Hepatocyte (in vitro differentiated cells): ENCODE data around the gene TP73. TPM values are rescaled to one million over a fixed set of nuclear protein-coding genes. Genes with fewer than 3 reads are reported as not detected.

Experiments
- DNase-seq: peaks from one replicate; pipeline ENCODE4 v3.0.0-alpha.2; 2016; ENCODE audit warnings: low spot score
- H2AFZ ChIP-seq: fragments of 200-600 bp; sonication (generic); 2 replicates; pipeline ENCODE4 v1.6.0; 2016; ENCODE audit warnings: antibody characterized with exemption, mild to moderate bottlenecking
- H3K27ac ChIP-seq: fragments of 200-600 bp; sonication (generic); 2 replicates; pipeline ENCODE4 v1.5.1; 2016; ENCODE audit warnings: mild to moderate bottlenecking
- H3K27me3 ChIP-seq: fragments of 200-600 bp; sonication (generic); 2 replicates; pipeline ENCODE4 v1.6.1; 2016
- H3K36me3 ChIP-seq: fragments of 200-600 bp; sonication (generic); replicated peaks from 2 replicates; pipeline ENCODE4 v1.5.1; 2016; ENCODE audit warnings: low read depth; ENCODE audit not compliant: insufficient read depth
- H3K4me1 ChIP-seq: fragments of 200-600 bp; sonication (generic); 2 replicates; pipeline ENCODE4 v1.5.1; 2016; ENCODE audit warnings: mild to moderate bottlenecking, moderate library complexity; ENCODE audit not compliant: insufficient read depth
- H3K4me2 ChIP-seq: fragments of 200-600 bp; sonication (generic); 2 replicates; pipeline ENCODE4 v1.6.0; 2016
- H3K4me3 ChIP-seq: fragments of 200-600 bp; sonication (generic); 2 replicates; pipeline ENCODE4 v1.5.1; 2016; ENCODE audit warnings: mild to moderate bottlenecking
- H3K79me2 ChIP-seq: fragments of 200-600 bp; sonication (generic); 2 replicates; pipeline ENCODE4 v1.6.0; 2017; ENCODE audit warnings: mild to moderate bottlenecking
- H3K9me2 ChIP-seq: fragments of 200-600 bp; sonication (generic); replicated peaks from 2 replicates; pipeline ENCODE4 v1.6.0; 2017; ENCODE audit warnings: mild to moderate bottlenecking; ENCODE audit not compliant: insufficient read depth
- H3K9me3 ChIP-seq: fragments of 200-600 bp; sonication (generic); 2 replicates; pipeline ENCODE4 v1.5.1; 2016; ENCODE audit warnings: low read depth, mild to moderate bottlenecking
- H4K20me1 ChIP-seq: fragments of 200-600 bp; sonication (generic); 2 replicates; pipeline ENCODE4 v1.6.0; 2016; ENCODE audit warnings: mild to moderate bottlenecking; ENCODE audit not compliant: insufficient read depth, poor library complexity, severe bottlenecking
- EZH2 ChIP-seq: fragments of 200-600 bp; sonication (generic); IDR thresholded peaks from 2 replicates; pipeline ENCODE4 v1.6.1; 2016; ENCODE audit warnings: antibody characterized with exemption, mild to moderate bottlenecking, borderline replicate concordance
- EZH2phosphoT487 ChIP-seq: fragments of 200-600 bp; sonication (generic); IDR thresholded peaks from one replicate; pipeline ENCODE4 v1.6.1; 2018; ENCODE audit warnings: antibody characterized with exemption, mild to moderate bottlenecking, low read depth, moderate library complexity; ENCODE audit not compliant: unreplicated experiment, severe bottlenecking
- WGBS: methylation state at CpG from one replicate; pipeline ENCODE4 v1.1.6; 2016; ENCODE audit warnings: low lambda C conversion rate; ENCODE audit errors: missing lambda C conversion rate; 5-methylcytosine and 5-hydroxymethylcytosine counted together
- polyA plus RNA-seq: library from polyadenylated mRNA; unstranded; fragments of >200 nt; fragmentation: Nextera tagmentation; extraction: Ambion mirVana; gene quantifications from 2 replicates; pipeline ENCODE4 v1.2.1, GENCODE V29; 2016
- total RNA-seq: library from RNA; depleted of rRNA; stranded (reverse); fragments of >200 nt; gene quantifications from 2 replicates; pipeline ENCODE4 v1.2.3, GENCODE V29; 2014
- TF ChIP-seq, protein P1 (sequence below): fragments of 200-600 bp; sonication (generic); IDR thresholded peaks from 2 replicates; pipeline ENCODE4 v1.5.1; 2016; ENCODE audit warnings: antibody characterized with exemption, mild to moderate bottlenecking; ENCODE audit not compliant: poor library complexity

The TP73 gene
- total and polyA plus RNA-seq, 2 experiments from 2014 or later, result 0.27 to 0.47 TPM

DNA sequence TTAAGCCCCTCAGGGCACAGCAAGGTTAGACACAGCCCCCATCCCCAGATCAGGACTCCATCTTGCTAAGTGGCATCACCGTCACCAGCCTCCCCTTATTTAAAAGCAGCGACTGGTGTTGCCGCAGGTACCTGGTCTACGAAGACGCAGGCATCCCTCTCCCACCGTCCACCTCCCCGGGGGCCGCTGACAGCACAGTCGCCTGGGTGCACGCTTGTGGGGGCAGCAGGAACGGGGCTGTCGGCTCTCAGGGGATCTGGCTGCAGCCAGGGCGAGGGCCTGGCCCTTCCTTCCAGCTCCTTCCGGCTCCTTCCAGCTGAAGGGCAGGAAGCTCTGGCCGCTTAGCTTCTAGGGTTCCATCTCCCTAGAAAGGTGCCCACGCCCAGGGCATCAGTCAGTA is 82.3 kb downstream of the TP73 start:
- 98% methylated on average over 16 of the region's 16 CpGs for WGBS

GRCh38 chr1:3735027-3735681 is 82.8 kb downstream of the TP73 start:
- TF ChIP-seq EZH2phosphoT487 (no peak), EZH2 (no peak)
- TF ChIP-seq, protein P1, sequence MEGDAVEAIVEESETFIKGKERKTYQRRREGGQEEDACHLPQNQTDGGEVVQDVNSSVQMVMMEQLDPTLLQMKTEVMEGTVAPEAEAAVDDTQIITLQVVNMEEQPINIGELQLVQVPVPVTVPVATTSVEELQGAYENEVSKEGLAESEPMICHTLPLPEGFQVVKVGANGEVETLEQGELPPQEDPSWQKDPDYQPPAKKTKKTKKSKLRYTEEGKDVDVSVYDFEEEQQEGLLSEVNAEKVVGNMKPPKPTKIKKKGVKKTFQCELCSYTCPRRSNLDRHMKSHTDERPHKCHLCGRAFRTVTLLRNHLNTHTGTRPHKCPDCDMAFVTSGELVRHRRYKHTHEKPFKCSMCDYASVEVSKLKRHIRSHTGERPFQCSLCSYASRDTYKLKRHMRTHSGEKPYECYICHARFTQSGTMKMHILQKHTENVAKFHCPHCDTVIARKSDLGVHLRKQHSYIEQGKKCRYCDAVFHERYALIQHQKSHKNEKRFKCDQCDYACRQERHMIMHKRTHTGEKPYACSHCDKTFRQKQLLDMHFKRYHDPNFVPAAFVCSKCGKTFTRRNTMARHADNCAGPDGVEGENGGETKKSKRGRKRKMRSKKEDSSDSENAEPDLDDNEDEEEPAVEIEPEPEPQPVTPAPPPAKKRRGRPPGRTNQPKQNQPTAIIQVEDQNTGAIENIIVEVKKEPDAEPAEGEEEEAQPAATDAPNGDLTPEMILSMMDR, result no peak
- H3K27ac ChIP-seq, result no peak overlapping the region
- H3K79me2 ChIP-seq, result no peaks in the 10 kb centered on the region
- H2AFZ ChIP-seq, result no peak overlapping the region
- DNase-seq, result no peak
- no peaks in the 10 kb centered on the region for H3K9me2 ChIP-seq
- H4K20me1 ChIP-seq, result no peaks in the 10 kb centered on the region
- no peaks in the 10 kb centered on the region for H3K36me3 ChIP-seq
- no peaks in the 10 kb centered on the region for H3K9me3 ChIP-seq
- no peak overlapping the region for H3K4me3 ChIP-seq
- no peaks in the 10 kb centered on the region for H3K27me3 ChIP-seq
- WGBS, result 92% methylated on average over 12 of the region's 12 CpGs
- H3K4me1 ChIP-seq, result no peaks in the 10 kb centered on the region
- H3K4me2 ChIP-seq, result no peak overlapping the region

More for the DNA sequence above, 82.3 kb downstream of the TP73 start:
- Histone ChIP-seq H4K20me1 (no peaks in the 10 kb centered on the region), H3K36me3 (no peaks in the 10 kb centered on the region), H3K4me2 (no peak overlapping the region), H3K4me3 (no peak overlapping the region), H3K9me3 (no peaks in the 10 kb centered on the region), H3K79me2 (no peaks in the 10 kb centered on the region), H3K9me2 (no peaks in the 10 kb centered on the region), H2AFZ (no peak overlapping the region), H3K27me3 (no peaks in the 10 kb centered on the region), H3K4me1 (no peaks in the 10 kb centered on the region), H3K27ac (no peak overlapping the region)
- no peak for DNase-seq
- no peak for TF ChIP-seq EZH2
- TF ChIP-seq, protein P1, result no peak
- TF ChIP-seq EZH2phosphoT487, result no peak

DNA sequence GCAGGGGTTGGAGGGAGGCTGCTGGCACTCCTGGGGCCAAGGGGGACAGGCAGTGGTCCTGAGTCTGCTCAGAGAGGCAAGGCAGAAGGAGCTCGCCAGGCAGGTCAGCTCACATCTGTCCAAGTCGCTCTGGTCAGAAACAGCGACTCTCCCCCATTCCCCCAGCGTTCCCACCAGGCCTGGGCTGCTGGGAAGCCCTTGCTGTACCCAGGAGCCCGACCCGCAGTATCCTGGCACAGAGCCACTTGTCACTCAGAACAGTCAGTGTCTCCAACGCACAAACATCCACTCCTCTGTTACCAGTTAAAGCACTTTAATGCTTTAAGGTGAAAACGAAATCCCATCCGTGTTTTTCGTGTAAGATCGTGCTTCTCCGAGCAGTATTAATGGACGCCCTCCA is 83.4 kb downstream of the TP73 start:
- H3K79me2 ChIP-seq, result no peaks in the 10 kb centered on the region
- TF ChIP-seq, protein P1, result no peak
- TF ChIP-seq EZH2 (no peak), EZH2phosphoT487 (no peak)
- H3K4me3 ChIP-seq, result no peak overlapping the region
- H2AFZ ChIP-seq, result no peak overlapping the region
- H3K4me2 ChIP-seq, result no peak overlapping the region
- no peaks in the 10 kb centered on the region for H3K4me1 ChIP-seq
- H3K27ac ChIP-seq, result no peak overlapping the region
- no peaks in the 10 kb centered on the region for H3K27me3 ChIP-seq
- no peaks in the 10 kb centered on the region for H3K36me3 ChIP-seq
- 95% methylated on average over 13 of the region's 13 CpGs for WGBS
- DNase-seq, result no peak
- no peaks in the 10 kb centered on the region for H3K9me3 ChIP-seq
- no peaks in the 10 kb centered on the region for H3K9me2 ChIP-seq
- no peaks in the 10 kb centered on the region for H4K20me1 ChIP-seq
